ENCODE results near the gene LOXL4. TPM values are rescaled to one million over a fixed set of nuclear protein-coding genes. Genes with fewer than 3 reads are reported as not detected.

The LOXL4 gene
- total RNA-seq: 10 to 100 TPM in 2 of 7 donors, 1 to 10 TPM in 5; 5.1 to 13.7 (median 8.2) TPM
- polyA plus RNA-seq: 10 to 100 TPM in 1 of 2 donors, 1 to 10 TPM in 1; 5.7 to 32.9 TPM
- long read RNA-seq, donor 1, transcript LOXL4-201 (15 exons, 3,653 nt): major isoform, 5 of 21 reads
- long read RNA-seq, donor 1, partial matches to known transcripts: 9 of 21 reads
- long read RNA-seq, donor 1, other reads (novel, unspliced or antisense): 7 of 21 reads
- long read RNA-seq, donor 2: 0 reads
- long read RNA-seq, donor 3, transcript LOXL4-201 (15 exons, 3,653 nt): major isoform, 26 of 69 reads
- long read RNA-seq, donor 3, partial matches to known transcripts: 7 of 69 reads
- long read RNA-seq, donor 3, other reads (novel, unspliced or antisense): 36 of 69 reads

- TF ChIP-seq POLR2A (IDR thresholded peaks at IDR 0.05) (no peak), EP300 (IDR thresholded peaks at IDR 0.05) (no peak), CTCF (IDR thresholded peaks at IDR 0.05) (no peak)
- DNase-seq: peak; percentile 63 to 75 (median 70)
- Histone ChIP-seq H3K27ac (peak within 1 kb of the TSS; percentile 74 to 86), H3K27me3 (no peaks in the 10 kb centered on the region), H3K36me3 (no peaks in the 10 kb centered on the region), H3K4me3 (peak within 1 kb of the TSS; percentile 41), H3K4me1 (ENCODE audit: insufficient read depth) (peaks cover 16% of the 10 kb centered on the region), H3K9me3 (no peaks in the 10 kb centered on the region)
- intact Hi-C loops (cut with DNase I): no loop called here
- 2 to 6% (median 3%) methylated on average over 21 to 71 of the region's 75 CpGs for WGBS, 3 donors
Observed at GRCh38 chr10:98267894-98268693, at the start of gene LOXL4. LOXL4 (minus strand) TSS chr10:98268194; CDS start chr10:98263019, 5,175 bp downstream.

GRCh38 chr10:98316661-98317060, 48.7 kb upstream of the LOXL4 start:
- no peaks in the 10 kb centered on the region for H3K9me3 ChIP-seq
- no peak overlapping the region for H3K4me3 ChIP-seq
- H3K27me3 ChIP-seq: no peaks in the 10 kb centered on the region
- no peak for TF ChIP-seq CTCF (IDR thresholded peaks at IDR 0.05)
- TF ChIP-seq POLR2A (IDR thresholded peaks at IDR 0.05): no peak
- TF ChIP-seq EP300 (IDR thresholded peaks at IDR 0.05): no peak
- H3K4me1 ChIP-seq (ENCODE audit: insufficient read depth): no peaks in the 10 kb centered on the region
- intact Hi-C loops (cut with DNase I): loop anchor here in 2 of 4 donors (10.0 kb wide), 1 partner anchor 152 kb away; no protein-coding TSS in a partner anchor
- H3K36me3 ChIP-seq: no peaks in the 10 kb centered on the region
- no peak overlapping the region for H3K27ac ChIP-seq
- DNase-seq: no peak

GRCh38 chr10:98316170-98316569, 48.2 kb upstream of the LOXL4 start:
- H3K27ac ChIP-seq: no peak overlapping the region
- no peaks in the 10 kb centered on the region for H3K27me3 ChIP-seq
- H3K9me3 ChIP-seq: no peaks in the 10 kb centered on the region
- no peak for DNase-seq
- WGBS, 3 donors: 69 to 74% (median 72%) methylated on average over 5 of the region's 5 CpGs
- no peaks in the 10 kb centered on the region for H3K36me3 ChIP-seq
- H3K4me1 ChIP-seq (ENCODE audit: insufficient read depth): no peaks in the 10 kb centered on the region
- TF ChIP-seq CTCF (IDR thresholded peaks at IDR 0.05) (no peak), POLR2A (IDR thresholded peaks at IDR 0.05) (no peak), EP300 (IDR thresholded peaks at IDR 0.05) (no peak)
- H3K4me3 ChIP-seq: no peak overlapping the region
- intact Hi-C loops (cut with DNase I): loop anchor here in 2 of 4 donors (10.0 kb wide), 1 partner anchor 151 kb away; no protein-coding TSS in a partner anchor

- no peak for DNase-seq
- intact Hi-C loops (cut with DNase I): loop anchor here in 3 of 4 donors (5.0 to 10.0 kb wide), 3 partner anchors 142 to 397 kb away; no protein-coding TSS in a partner anchor
- TF ChIP-seq CTCF (IDR thresholded peaks at IDR 0.05) (no peak), POLR2A (IDR thresholded peaks at IDR 0.05) (no peak), EP300 (IDR thresholded peaks at IDR 0.05) (no peak)
- no peak overlapping the region for H3K27ac ChIP-seq
- no peak overlapping the region for H3K4me3 ChIP-seq
- 80 to 87% (median 84%) methylated on average over 8 of the region's 8 CpGs for WGBS, 3 donors
- no peaks in the 10 kb centered on the region for H3K9me3 ChIP-seq
- H3K27me3 ChIP-seq: no peaks in the 10 kb centered on the region
- no peaks in the 10 kb centered on the region for H3K4me1 ChIP-seq (ENCODE audit: insufficient read depth)
- no peaks in the 10 kb centered on the region for H3K36me3 ChIP-seq
Observed at GRCh38 chr10:98314532-98315284, 46.7 kb upstream of the LOXL4 start.
